Measurements from ENCODE around the gene INSYN1.
"Not testable (repeated sequence)": the region's sequence is repeated elsewhere in the genome, so short reads cannot be mapped to it uniquely, and the experiment has no call there.

INSYN1 gene

GRCh38 chr15:73710321-73710720 is 42.8 kb downstream of the INSYN1 start:
- no peak for DNase-seq

- no peak for DNase-seq
Measured at GRCh38 chr15:73709686-73710085, 43.5 kb downstream of the INSYN1 start.

- DNase-seq, result no peak
Measured at GRCh38 chr15:73709241-73709640, 43.9 kb downstream of the INSYN1 start.

GRCh38 chr15:73708691-73709090 is 44.5 kb downstream of the INSYN1 start:
- no peak for DNase-seq

GRCh38 chr15:73704869-73705645 is 48.1 kb downstream of the INSYN1 start:
- peak; percentile 43 for DNase-seq

- DNase-seq, result not testable (repeated sequence)
Measured at GRCh38 chr15:73704142-73704868, 48.8 kb downstream of the INSYN1 start.

- DNase-seq, result not testable (repeated sequence)
Measured at GRCh38 chr15:73703601-73704000, 49.5 kb downstream of the INSYN1 start.

GRCh38 chr15:73702311-73703239 is 50.6 kb downstream of the INSYN1 start:
- not testable (repeated sequence) for DNase-seq

- peak; percentile 63 for DNase-seq
Measured at GRCh38 chr15:73700041-73700842, 52.9 kb downstream of the INSYN1 start.

- DNase-seq, result no peak
Measured at GRCh38 chr15:73699249-73700040, 53.7 kb downstream of the INSYN1 start.

- DNase-seq, result no peak
Measured at GRCh38 chr15:73697033-73697467, 56.1 kb downstream of the INSYN1 start.

GRCh38 chr15:73696641-73697001 is 56.5 kb downstream of the INSYN1 start:
- DNase-seq, result no peak

- DNase-seq, result no peak
Measured at GRCh38 chr15:73695773-73696640, 57.1 kb downstream of the INSYN1 start.

GRCh38 chr15:73694419-73694818 is 58.7 kb downstream of the INSYN1 start:
- DNase-seq, result no peak

GRCh38 chr15:73691396-73691795 is 61.8 kb downstream of the INSYN1 start:
- peak; percentile 53 for DNase-seq

- DNase-seq, result no peak
Measured at GRCh38 chr15:73688455-73688854, 64.7 kb downstream of the INSYN1 start.

- DNase-seq, result no peak
Measured at GRCh38 chr15:73687351-73687750, 65.8 kb downstream of the INSYN1 start.

- no peak for DNase-seq
Measured at GRCh38 chr15:73686781-73687256, 66.3 kb downstream of the INSYN1 start.

- no peak for DNase-seq
Measured at GRCh38 chr15:73685981-73686380, 67.2 kb downstream of the INSYN1 start.

All from NCI-H2227 treated with DMSO at 0.1 percent for 48 hours (cell line).